ENCODE results near the gene CCNJ. TPM values are rescaled to one million over a fixed set of nuclear protein-coding genes. Genes with fewer than 3 reads are reported as not detected.
A peak's percentile ranks its signal among the peaks of the same experiment; 100 is the strongest.

CCNJ gene
- total RNA-seq, 1 donor from 2014 or later = 13.9 TPM

DNA sequence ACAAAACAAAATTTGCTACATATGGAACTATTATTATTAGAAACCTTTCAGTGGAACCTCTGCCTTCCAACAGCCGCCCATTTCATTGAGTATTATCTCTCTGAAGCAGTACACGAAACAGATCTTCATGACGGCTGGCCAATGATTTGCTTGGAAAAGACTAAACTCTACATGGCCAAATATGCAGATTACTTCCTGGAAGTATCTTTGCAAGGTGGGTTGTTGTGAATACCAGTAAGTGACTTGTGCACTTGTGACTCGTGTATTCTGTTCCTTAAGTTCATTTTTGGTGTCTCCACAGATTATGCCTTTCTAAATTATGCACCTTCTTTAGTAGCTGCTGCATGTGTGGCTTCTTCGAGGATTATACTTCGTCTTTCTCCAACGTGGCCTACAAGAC lies 13.4 kb downstream of the CCNJ start:
- no peak for DNase-seq (ENCODE audit: low read depth)

DNA sequence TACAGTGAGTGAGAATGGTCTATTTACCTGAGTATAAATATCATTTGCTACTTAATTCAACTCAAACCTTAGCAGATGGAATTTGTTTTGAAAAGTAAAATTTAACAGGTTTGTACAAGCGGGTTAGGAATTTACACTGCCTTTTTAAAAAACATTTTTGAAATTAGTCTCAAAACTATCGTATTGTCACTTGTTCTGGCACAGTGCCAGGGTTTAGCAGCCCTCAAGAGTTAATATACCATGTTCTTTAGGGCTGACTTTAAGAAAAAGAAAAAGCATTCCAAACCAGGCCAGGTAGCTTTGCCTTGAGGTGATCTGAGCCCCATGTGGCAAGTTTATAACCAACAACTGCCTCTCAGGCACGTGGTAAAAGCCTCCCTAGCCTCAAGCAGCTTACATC lies 17.8 kb downstream of the CCNJ start:
- DNase-seq (ENCODE audit: low read depth) = no peak

GRCh38 chr10:96072674-96073073 lies 29.3 kb downstream of the CCNJ start:
- DNase-seq (ENCODE audit: low read depth) = no peak

GRCh38 chr10:96073722-96074121 lies 30.3 kb downstream of the CCNJ start:
- no peak for DNase-seq (ENCODE audit: low read depth)

GRCh38 chr10:96074776-96075175 lies 31.4 kb downstream of the CCNJ start:
- DNase-seq (ENCODE audit: low read depth) = no peak

GRCh38 chr10:96075977-96076376 lies 32.6 kb downstream of the CCNJ start:
- DNase-seq (ENCODE audit: low read depth) = no peak

DNA sequence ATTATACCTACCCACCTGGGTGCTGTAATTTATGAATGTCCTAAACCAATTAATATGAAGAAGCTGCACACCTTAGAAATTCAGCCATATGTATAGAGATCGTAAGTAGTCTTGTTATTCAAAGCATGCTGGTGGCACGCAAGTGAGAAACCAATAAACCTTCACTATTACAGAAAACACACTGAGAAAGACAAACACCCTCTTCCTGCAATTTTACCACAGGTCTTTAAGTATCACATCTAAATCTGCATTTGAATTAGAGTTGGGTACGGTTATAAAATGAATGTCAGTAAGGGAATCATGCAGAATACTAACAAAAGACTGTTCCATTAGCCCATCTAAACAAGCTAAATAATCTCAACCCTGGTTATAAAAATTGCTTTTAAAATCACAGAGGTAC lies 33.8 kb downstream of the CCNJ start:
- no peak for DNase-seq (ENCODE audit: low read depth)

DNA sequence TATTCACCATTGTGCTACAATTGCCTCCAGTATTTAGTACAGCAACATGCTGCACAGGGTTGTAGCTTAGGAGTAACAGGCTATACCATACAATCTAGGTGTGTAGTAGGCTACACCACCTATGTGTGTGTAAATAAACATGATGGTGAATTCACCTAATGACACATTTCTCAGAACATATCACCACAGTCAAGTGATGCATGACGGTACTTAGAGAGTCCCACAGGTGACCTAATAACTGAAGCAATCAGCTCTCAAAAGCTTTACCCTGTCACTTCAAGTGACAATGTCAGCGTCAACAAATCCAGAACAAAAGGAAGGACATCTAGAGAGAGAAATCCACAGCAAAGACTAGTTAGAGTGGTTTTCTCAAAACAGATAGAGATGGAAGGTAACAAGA lies 38.8 kb downstream of the CCNJ start:
- DNase-seq (ENCODE audit: low read depth) = no peak

GRCh38 chr10:96082748-96083147 lies 39.4 kb downstream of the CCNJ start:
- DNase-seq (ENCODE audit: low read depth) = no peak

GRCh38 chr10:96089116-96089515 lies 45.7 kb downstream of the CCNJ start:
- peak; percentile 66 for DNase-seq (ENCODE audit: low read depth)

- DNase-seq (ENCODE audit: low read depth) = peak; percentile 81
These were observed 46.5 kb downstream of the CCNJ start for GRCh38 chr10:96089670-96090462.

GRCh38 chr10:96090463-96090800 lies 47.0 kb downstream of the CCNJ start:
- DNase-seq (ENCODE audit: low read depth) = no peak

DNA sequence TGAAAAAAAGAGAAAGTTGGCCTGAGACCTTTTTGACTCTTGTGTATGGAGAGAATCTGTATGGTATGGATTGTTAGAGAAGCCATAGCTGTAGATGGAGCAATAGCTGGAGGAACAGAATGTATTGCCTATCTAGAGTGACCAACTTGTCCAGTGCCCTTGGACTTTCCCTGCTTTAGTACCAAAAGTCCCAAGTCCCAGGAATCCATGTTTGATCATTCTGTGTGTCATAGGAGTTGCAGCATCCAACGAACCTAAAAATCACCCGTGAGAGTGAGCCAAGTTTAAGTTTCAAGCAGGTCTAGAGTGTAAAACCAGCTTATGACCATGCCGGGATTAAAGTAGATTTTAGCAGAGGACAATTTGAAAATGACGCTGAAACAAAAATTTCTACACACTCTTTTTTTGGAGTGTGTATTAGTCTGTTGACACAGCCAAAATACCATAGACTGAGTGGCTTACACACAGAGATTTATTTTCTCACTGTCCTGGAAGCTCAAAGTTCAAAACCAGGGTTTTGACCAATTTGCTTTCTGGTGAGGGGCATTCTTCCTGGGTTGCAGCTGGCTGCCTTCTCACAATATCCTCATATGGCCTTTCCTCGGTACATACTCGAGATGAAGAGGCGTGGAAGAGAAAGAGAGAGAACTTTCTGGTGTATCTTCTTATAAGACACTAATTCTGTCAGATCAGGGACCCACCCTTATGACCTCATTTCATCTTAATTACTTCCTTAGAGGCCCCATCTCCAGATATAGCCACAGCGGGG lies 49.8 kb downstream of the CCNJ start:
- DNase-seq (ENCODE audit: low read depth) = no peak

- no peak for DNase-seq (ENCODE audit: low read depth)
These were observed 50.6 kb downstream of the CCNJ start for GRCh38 chr10:96093948-96094347.

- DNase-seq (ENCODE audit: low read depth) = no peak
These were observed 53.6 kb downstream of the CCNJ start for GRCh38 chr10:96096958-96097357.

DNA sequence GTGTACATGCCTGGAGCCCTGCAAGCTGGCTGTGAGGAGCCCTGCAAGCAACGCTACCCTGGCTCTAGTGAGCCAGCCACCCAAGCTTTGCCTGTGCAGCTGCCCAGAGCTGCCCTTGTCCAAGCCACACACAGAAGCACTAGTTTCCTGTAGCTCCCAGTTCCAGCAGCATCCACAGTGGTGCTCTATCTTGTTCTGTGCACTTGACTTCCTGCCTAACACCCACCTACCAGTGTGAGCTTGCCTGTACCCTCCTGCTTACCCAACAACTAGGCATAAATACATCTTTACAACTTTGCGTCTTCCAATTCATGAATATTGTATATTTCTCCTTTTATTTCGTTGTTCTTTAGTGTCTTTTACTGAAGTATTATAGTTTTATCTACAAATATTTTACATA lies 54.5 kb downstream of the CCNJ start:
- no peak for DNase-seq (ENCODE audit: low read depth)

DNA sequence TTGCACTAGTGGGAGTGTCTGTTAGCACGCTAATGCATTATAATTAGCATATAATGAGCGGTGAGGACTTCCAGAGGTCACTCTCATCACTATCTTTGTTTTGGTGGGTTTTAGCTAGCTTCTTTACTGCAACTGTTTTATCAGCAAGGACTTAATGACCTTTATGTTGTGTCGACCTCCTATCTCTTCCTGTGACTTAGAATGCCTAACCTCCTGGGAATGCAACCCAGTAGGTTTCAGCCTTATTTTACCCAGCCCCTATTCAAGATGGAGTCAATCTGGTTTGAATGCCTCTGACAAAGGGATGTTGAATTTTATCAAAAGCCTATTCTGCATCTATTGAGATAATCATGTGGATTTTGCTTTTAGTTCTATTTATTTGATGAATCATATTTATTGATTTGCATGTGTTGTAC lies 64.2 kb downstream of the CCNJ start:
- no peak for DNase-seq (ENCODE audit: low read depth)

Other genes with a start within 250 kb of the CCNJ start
- 0.30 and 0.69 TPM in 2 replicates for gene CC2D2B, start 135.6 kb upstream of the CCNJ start, total RNA-seq
- 16.5 and 29.3 TPM in 2 replicates for gene ZNF518A, start 86.7 kb downstream of the CCNJ start, total RNA-seq
- gene BLNK, start 228.0 kb downstream of the CCNJ start, total RNA-seq = 0.35 and 2.8 TPM in 2 replicates

Measured in renal cortical epithelial cell (primary cell).